HCT116 (cell line): ENCODE results near the gene SLC25A36. TPM values are rescaled to one million over a fixed set of nuclear protein-coding genes. Genes with fewer than 3 reads are reported as not detected.

Experiments used
- ATAC-seq: fragments of 200-7000 bp; cut with Tn5 transposase; 2 replicates; pipeline ENCODE4 v1.9.1; 2020; ENCODE audit warnings: mild to moderate bottlenecking, moderate library complexity
- BruUV-seq: library from RNA; stranded (reverse); fragments of 400-500 nt; replicated peaks from 2 replicates; lab custom pipeline; 2021; lab: Mats Ljungman, UMichigan
- CTCF ChIA-PET: fragments of 300-600 bp; sonication (Branson Sonifier 250); formaldehyde crosslinking; loops from one replicate; lab custom pipeline; 2021; ENCODE audit warnings: antibody characterized with exemption; lab: Charles Lee
- POLR2A ChIA-PET: fragments of 300-600, 350-600 bp; sonication (Branson Sonifier 250); formaldehyde crosslinking; loops from one replicate; lab custom pipeline; 2021; ENCODE audit warnings: antibody characterized with exemption; lab: Charles Lee
- RAD21 ChIA-PET, 2 experiments: fragments of 300-600 bp; sonication (Branson Sonifier 250); formaldehyde crosslinking; loops; one replicate each; lab custom pipeline; 2023; ENCODE audit warnings: low total read pairs in 2 of 2; ENCODE audit not compliant: uncharacterized antibody in 2 of 2, unreplicated experiment in 2 of 2, low non-redundant PET in 1 of 2; lab: Charles Lee
- DNase-seq: peaks from one replicate; pipeline ENCODE4 v3.0.0-alpha.2; 2010; ENCODE audit warnings: low read depth, low spot score
- H2AFZ ChIP-seq: fragments of 200-600 bp; shearing (Covaris generic), sonication (generic); 2 replicates; pipeline ENCODE4 v1.6.1; 2017; ENCODE audit warnings: low read depth, mixed run types, mixed read lengths, antibody characterized with exemption, low read length; ENCODE audit not compliant: poor library complexity, severe bottlenecking
- H3K27ac ChIP-seq: 2 replicates; pipeline ENCODE4 v1.5.1; 2012; ENCODE audit warnings: low read depth, low read length
- H3K27me3 ChIP-seq: fragments of 200-600 bp; sonication (generic); 2 replicates; pipeline ENCODE4 v1.6.1; 2016; ENCODE audit warnings: mixed run types, low read length, mixed read lengths; ENCODE audit not compliant: insufficient read depth
- H3K36me3 ChIP-seq, 2 experiments: fragments of 200-500 bp in 1 of 2; fragments of 200-600 bp in 1 of 2; sonication (Bioruptor generic) in 1 of 2; sonication (generic) in 1 of 2; 2 replicates each; pipeline versions ENCODE4 v1.5.1 to v1.6.1; 2014 to 2016; ENCODE audit warnings: low read length in 2 of 2, inconsistent platforms in 1 of 2, mixed read lengths in 1 of 2, mixed run types in 1 of 2; ENCODE audit not compliant: insufficient read depth in 2 of 2, control insufficient read depth in 1 of 2
- H3K4me1 ChIP-seq, 2 experiments: fragments of 200-600 bp in 1 of 2; sonication (generic) in 1 of 2; 2 replicates each; pipeline versions ENCODE4 v1.5.1 to v1.6.1; 2012 to 2017; ENCODE audit warnings: low read length in 2 of 2, inconsistent platforms in 1 of 2, mild to moderate bottlenecking in 1 of 2, mixed read lengths in 1 of 2, mixed run types in 1 of 2, moderate library complexity in 1 of 2; ENCODE audit not compliant: insufficient read depth in 2 of 2, control insufficient read depth in 1 of 2
- H3K4me2 ChIP-seq: fragments of 200-600 bp; sonication (generic); 2 replicates; pipeline ENCODE4 v1.6.1; 2017; ENCODE audit warnings: mixed run types, low read length, mixed read lengths
- H3K4me3 ChIP-seq, 2 experiments: fragments of 200-600 bp in 1 of 2; sonication (generic) in 1 of 2; replicated peaks in 1 of 2; 2 replicates each; pipeline ENCODE4 v1.5.1; 2011 to 2016; ENCODE audit warnings: low read length in 2 of 2, control low read depth in 1 of 2, low read depth in 1 of 2, mild to moderate bottlenecking in 1 of 2, mixed read lengths in 1 of 2, mixed run types in 1 of 2
- H3K79me2 ChIP-seq: fragments of 200-600 bp; sonication (generic); 2 replicates; pipeline ENCODE4 v1.6.1; 2017; ENCODE audit warnings: mild to moderate bottlenecking, mixed run types, low read length, moderate library complexity, mixed read lengths; ENCODE audit not compliant: insufficient read depth
- H3K9ac ChIP-seq: fragments of 200-600 bp; sonication (generic); 2 replicates; pipeline ENCODE4 v1.6.1; 2016; ENCODE audit warnings: low read length, mixed read lengths
- H3K9me2 ChIP-seq: fragments of 200-600 bp; sonication (generic), shearing (Covaris generic); 2 replicates; pipeline ENCODE4 v1.6.1; 2017; ENCODE audit warnings: mixed run types, mild to moderate bottlenecking, moderate library complexity; ENCODE audit not compliant: insufficient read depth
- H3K9me3 ChIP-seq, 2 experiments: fragments of 200-500 bp in 1 of 2; fragments of 200-600 bp in 1 of 2; sonication (Bioruptor generic) in 1 of 2; sonication (generic) in 1 of 2; 2 replicates each; pipeline ENCODE4 v1.6.1; 2014 to 2017; ENCODE audit warnings: low read length in 2 of 2, mixed read lengths in 2 of 2, inconsistent platforms in 1 of 2, low read depth in 1 of 2, mild to moderate bottlenecking in 1 of 2, mixed run types in 1 of 2, moderate library complexity in 1 of 2; ENCODE audit not compliant: control insufficient read depth in 1 of 2, insufficient read depth in 1 of 2
- H4K20me1 ChIP-seq: fragments of 200-600 bp; sonication (generic), shearing (Covaris generic); 2 replicates; pipeline ENCODE4 v1.6.1; 2017; ENCODE audit warnings: mixed run types, mild to moderate bottlenecking, moderate library complexity; ENCODE audit not compliant: insufficient read depth
- CBX3 ChIP-seq: IDR thresholded peaks from 2 replicates; pipeline ENCODE4 v1.6.1; 2012; ENCODE audit warnings: low read depth
- CTCF ChIP-seq, 3 experiments: fragments of 200-600 bp in 1 of 3; sonication (generic) in 1 of 3; IDR thresholded peaks in 2 of 3; conservative IDR thresholded peaks in 1 of 3; 2 replicates each; pipeline ENCODE4 v1.5.1; 2012 to 2017; ENCODE audit warnings: low read depth in 2 of 3, low read length in 2 of 3, antibody characterized with exemption in 1 of 3, borderline replicate concordance in 1 of 3, control low read depth in 1 of 3, mild to moderate bottlenecking in 1 of 3, mixed read lengths in 1 of 3, mixed run types in 1 of 3, moderate library complexity in 1 of 3; ENCODE audit not compliant: insufficient read depth in 1 of 3
- EZH2phosphoT487 ChIP-seq: fragments of 200-600 bp; IDR thresholded peaks from 2 replicates; pipeline ENCODE4 v1.6.1; 2018; ENCODE audit warnings: antibody characterized with exemption, borderline replicate concordance
- FOSL1 ChIP-seq: IDR thresholded peaks from 2 replicates; pipeline ENCODE4 v1.6.1; 2012; ENCODE audit warnings: low read depth
- MAX ChIP-seq: IDR thresholded peaks from 2 replicates; pipeline ENCODE4 v1.6.1; 2012
- RAD21 ChIP-seq: IDR thresholded peaks from 2 replicates; pipeline ENCODE4 v1.6.1; 2012; ENCODE audit warnings: low read depth, mild to moderate bottlenecking
- SIN3A ChIP-seq: IDR thresholded peaks from 2 replicates; pipeline ENCODE4 v1.6.1; 2012; ENCODE audit warnings: low read depth
- SP1 ChIP-seq: IDR thresholded peaks from 2 replicates; pipeline ENCODE4 v1.6.1; 2012; ENCODE audit warnings: low read depth
- SRF ChIP-seq: IDR thresholded peaks from 2 replicates; pipeline ENCODE4 v1.6.1; 2012; ENCODE audit warnings: low read depth
- TCF7L2 ChIP-seq: IDR thresholded peaks from 2 replicates; pipeline ENCODE4 v1.7.0; 2011; ENCODE audit warnings: borderline replicate concordance, inconsistent platforms; ENCODE audit not compliant: insufficient read depth, insufficient read length; ENCODE audit errors: extremely low read depth
- ZBTB33 ChIP-seq: IDR thresholded peaks from 2 replicates; pipeline ENCODE4 v1.6.1; 2011; ENCODE audit warnings: mild to moderate bottlenecking, low read length, moderate library complexity; ENCODE audit not compliant: insufficient replicate concordance; ENCODE audit errors: extremely low read depth
- ZFX ChIP-seq: fragments of 450-650 bp; IDR thresholded peaks from 2 replicates; pipeline ENCODE4 v1.6.1; 2017
- intact Hi-C: fragments of 100-400 bp; cut with micrococcal nuclease; formaldehyde crosslinking; loops from 2 replicates; pipeline ENCODE4 v1.10.0; 2022
- total RNA-seq: library from RNA; stranded (reverse); gene quantifications from one replicate; pipeline ENCODE4 v1.2.1, GENCODE V29; 2021; ENCODE audit not compliant: unreplicated experiment
- TF ChIP-seq, protein P1 (sequence below): IDR thresholded peaks from 2 replicates; pipeline ENCODE4 v1.6.1; 2012; ENCODE audit warnings: low read depth

Gene SLC25A36
- total RNA-seq, 1 experiment from 2014 or later: 81.2 TPM

DNA sequence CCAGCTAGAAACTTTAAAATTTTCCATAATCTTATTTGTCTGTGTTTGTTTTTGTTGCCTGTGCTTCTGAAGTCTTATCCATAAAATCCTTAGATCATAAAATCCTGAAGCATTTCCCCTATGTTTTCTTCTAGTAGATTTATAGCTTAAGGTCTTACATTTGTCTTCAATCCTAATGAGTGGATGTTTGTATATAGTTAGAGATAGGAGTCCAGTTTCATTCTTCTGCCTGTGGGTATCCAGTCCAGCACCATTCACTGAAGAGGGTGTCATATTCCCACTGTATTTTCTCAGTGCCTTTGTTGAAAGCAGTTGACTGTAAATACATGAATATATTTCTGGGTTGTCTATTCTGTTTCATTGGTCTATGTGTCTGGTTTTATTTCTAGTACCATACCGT lies 64.7 kb downstream of the SLC25A36 start:
- DNase-seq: no peak
- no peak for TF ChIP-seq SIN3A
- no peak for TF ChIP-seq SP1
- TF ChIP-seq SRF: no peak
- no peak for TF ChIP-seq CBX3
- no peak for TF ChIP-seq TCF7L2
- no peak for TF ChIP-seq ZFX
- no peak for TF ChIP-seq EZH2phosphoT487
- TF ChIP-seq, protein P1, sequence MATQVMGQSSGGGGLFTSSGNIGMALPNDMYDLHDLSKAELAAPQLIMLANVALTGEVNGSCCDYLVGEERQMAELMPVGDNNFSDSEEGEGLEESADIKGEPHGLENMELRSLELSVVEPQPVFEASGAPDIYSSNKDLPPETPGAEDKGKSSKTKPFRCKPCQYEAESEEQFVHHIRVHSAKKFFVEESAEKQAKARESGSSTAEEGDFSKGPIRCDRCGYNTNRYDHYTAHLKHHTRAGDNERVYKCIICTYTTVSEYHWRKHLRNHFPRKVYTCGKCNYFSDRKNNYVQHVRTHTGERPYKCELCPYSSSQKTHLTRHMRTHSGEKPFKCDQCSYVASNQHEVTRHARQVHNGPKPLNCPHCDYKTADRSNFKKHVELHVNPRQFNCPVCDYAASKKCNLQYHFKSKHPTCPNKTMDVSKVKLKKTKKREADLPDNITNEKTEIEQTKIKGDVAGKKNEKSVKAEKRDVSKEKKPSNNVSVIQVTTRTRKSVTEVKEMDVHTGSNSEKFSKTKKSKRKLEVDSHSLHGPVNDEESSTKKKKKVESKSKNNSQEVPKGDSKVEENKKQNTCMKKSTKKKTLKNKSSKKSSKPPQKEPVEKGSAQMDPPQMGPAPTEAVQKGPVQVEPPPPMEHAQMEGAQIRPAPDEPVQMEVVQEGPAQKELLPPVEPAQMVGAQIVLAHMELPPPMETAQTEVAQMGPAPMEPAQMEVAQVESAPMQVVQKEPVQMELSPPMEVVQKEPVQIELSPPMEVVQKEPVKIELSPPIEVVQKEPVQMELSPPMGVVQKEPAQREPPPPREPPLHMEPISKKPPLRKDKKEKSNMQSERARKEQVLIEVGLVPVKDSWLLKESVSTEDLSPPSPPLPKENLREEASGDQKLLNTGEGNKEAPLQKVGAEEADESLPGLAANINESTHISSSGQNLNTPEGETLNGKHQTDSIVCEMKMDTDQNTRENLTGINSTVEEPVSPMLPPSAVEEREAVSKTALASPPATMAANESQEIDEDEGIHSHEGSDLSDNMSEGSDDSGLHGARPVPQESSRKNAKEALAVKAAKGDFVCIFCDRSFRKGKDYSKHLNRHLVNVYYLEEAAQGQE: no peak
- no peak for TF ChIP-seq MAX
- TF ChIP-seq ZBTB33: no peak
- TF ChIP-seq CTCF (IDR thresholded peaks at IDR 0.05 in 2 of 3, conservative IDR thresholded peaks at IDR 0.05 in 1 of 3; ENCODE audit: borderline replicate concordance in 1 of 3, insufficient read depth in 1 of 3, low read depth in 2 of 3, low read length in 2 of 3): no peak
- no peak for TF ChIP-seq FOSL1
- TF ChIP-seq RAD21: no peak
- no TSS peak for BruUV-seq
- Histone ChIP-seq H3K4me1 (peaks cover 0 to under 1% of the 10 kb centered on the region in 2 experiments; a peak in 1 of 4 replicates), H3K9me3 (no peaks in the 10 kb centered on the region), H4K20me1 (no peaks in the 10 kb centered on the region), H3K4me2 (no peak overlapping the region), H3K27ac (no peak overlapping the region), H3K27me3 (no peaks in the 10 kb centered on the region), H3K9me2 (no peaks in the 10 kb centered on the region), H3K79me2 (no peaks in the 10 kb centered on the region), H3K4me3 (no peak overlapping the region), H3K36me3 (no peaks in the 10 kb centered on the region), H2AFZ (no peak overlapping the region), H3K9ac (no peak overlapping the region)
- ChIA-PET POLR2A (no interaction called here), CTCF (interaction anchor here (1.3 kb wide), 1 partner anchor 109 kb away, joined by 3 read pairs; no protein-coding TSS in a partner anchor), RAD21 (no interaction called here)
- no peak for ATAC-seq
- intact Hi-C loops: loop anchor here (10.0 kb wide), 1 partner anchor 448 kb away; no protein-coding TSS in a partner anchor
